ENCODE measurements around the gene SUPT5H.

- TF ChIP-seq GLIS3 (CRISPR knock-in tag; IDR thresholded peaks at IDR 0.05) (no peak), ZFP3 (CRISPR knock-in tag; IDR thresholded peaks at IDR 0.05) (no peak), TOX (CRISPR knock-in tag; IDR thresholded peaks at IDR 0.05; ENCODE audit: borderline replicate concordance) (no peak), PATZ1 (CRISPR knock-in tag; IDR thresholded peaks at IDR 0.05; ENCODE audit: borderline replicate concordance) (no peak)
These were observed 40.0 kb upstream of the SUPT5H start for GRCh38 chr19:39405261-39405957.
